ENCODE data around the gene EIF2S3B. TPM values are rescaled to one million over a fixed set of nuclear protein-coding genes. Genes with fewer than 3 reads are reported as not detected.

The EIF2S3B gene
- polyA plus RNA-seq, 1 of the 3 experiments (the other 2 are of a cell fraction), result 0.07 TPM

- no peak for TF ChIP-seq NRF1 (IDR thresholded peaks at IDR 0.05; ENCODE audit: low read depth, low read length)
- TF ChIP-seq USF1 (IDR thresholded peaks at IDR 0.05; ENCODE audit: borderline replicate concordance, low read depth), result no peak
- no peak for TF ChIP-seq GABPA (IDR thresholded peaks at IDR 0.05; ENCODE audit: low read depth)
- no peak for TF ChIP-seq ELF1 (IDR thresholded peaks at IDR 0.05)
- no peak for TF ChIP-seq YY1 (IDR thresholded peaks at IDR 0.05; ENCODE audit: low read depth)
- TF ChIP-seq ZBTB33 (IDR thresholded peaks at IDR 0.05; ENCODE audit: borderline replicate concordance, low read depth), result no peak
- TF ChIP-seq GATA2 (CRISPR knock-in tag; IDR thresholded peaks at IDR 0.05), result no peak
These were observed 51.6 kb downstream of the EIF2S3B start (continued) for GRCh38 chr12:10557329-10557728.

DNA sequence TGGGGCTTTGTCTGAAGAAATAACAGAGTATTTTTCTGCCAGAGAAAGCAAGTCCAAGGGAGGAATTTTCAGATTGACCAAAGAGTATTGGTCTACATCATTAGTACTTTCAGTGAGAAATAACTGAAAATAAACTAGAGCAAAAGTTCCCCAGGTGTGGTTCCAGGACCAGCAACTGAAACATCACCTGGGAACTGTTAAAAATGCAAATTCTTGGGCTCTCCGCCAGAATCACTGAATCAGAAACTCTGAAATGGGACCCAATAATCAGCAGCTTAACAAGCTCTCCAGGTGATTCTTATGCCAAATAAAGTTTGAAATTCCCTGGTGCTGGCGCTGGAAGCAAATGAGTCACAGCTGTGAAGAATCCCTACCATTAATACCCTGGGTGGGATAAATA is 52.1 kb downstream of the EIF2S3B start:
- Histone ChIP-seq H3K4me1 (ENCODE audit: control insufficient read depth in 1 of 2, insufficient read depth in 2 of 2, low read depth in 1 of 2, low read length in 1 of 2) (no peaks in the 10 kb centered on the region), H3K9me2 (no peaks in the 10 kb centered on the region), H3K27ac (ENCODE audit: low read depth in 2 of 2, low read length in 1 of 2) (no peak overlapping the region), H3K36me3 (replicated peaks in 1 of 2; ENCODE audit: control insufficient read depth in 1 of 2, insufficient read depth in 2 of 2, low read length in 1 of 2) (no peaks in the 10 kb centered on the region), H3K4me3 (ENCODE audit: low read depth in 2 of 2, low read length in 1 of 2) (no peak overlapping the region), H3K27me3 (ENCODE audit: insufficient read depth) (peaks cover 18% of the 10 kb centered on the region; the same call in 1 of the 2 replicates), H3K9me3 (no peaks in the 10 kb centered on the region), H3K4me2 (no peak overlapping the region), H3F3A (replicated peaks; ENCODE audit: insufficient read depth) (no peaks in the 10 kb centered on the region), H3K79me2 (ENCODE audit: insufficient read depth) (no peaks in the 10 kb centered on the region), H4K20me1 (ENCODE audit: insufficient read depth) (no peaks in the 10 kb centered on the region), H3K9ac (no peak overlapping the region), H2AFZ (ENCODE audit: low read depth) (no peak overlapping the region)
- WGBS (ENCODE audit: low lambda C conversion rate), result 17% methylated on average over 2 of the region's 2 CpGs
- DNase-seq, result no peak
- ChIA-PET POLR2A (no interaction called here), CTCF (interaction anchor here (2.3 kb wide), 1 partner anchor 322 kb away, joined by 12 read pairs; no protein-coding TSS in a partner anchor)
- TF ChIP-seq TAF1 (IDR thresholded peaks at IDR 0.05; ENCODE audit: borderline replicate concordance, low read depth, low read length), result no peak
- no peak for TF ChIP-seq NFIC (IDR thresholded peaks at IDR 0.05; ENCODE audit: borderline replicate concordance)
- no peak for TF ChIP-seq CTCF (IDR thresholded peaks at IDR 0.05)
- TF ChIP-seq SIN3A (IDR thresholded peaks at IDR 0.05; ENCODE audit: borderline replicate concordance, low read depth, low read length), result no peak
- TF ChIP-seq FOSL2 (IDR thresholded peaks at IDR 0.05; ENCODE audit: borderline replicate concordance, low read depth), result no peak
- no peak for TF ChIP-seq RAD21 (IDR thresholded peaks at IDR 0.05; ENCODE audit: low read length)
- no peak for TF ChIP-seq CHD2 (IDR thresholded peaks at IDR 0.05; ENCODE audit: low read length, partially characterized antibody)
- no peak for TF ChIP-seq NRF1 (IDR thresholded peaks at IDR 0.05; ENCODE audit: low read depth, low read length)
- TF ChIP-seq YY1 (IDR thresholded peaks at IDR 0.05; ENCODE audit: low read depth), result no peak
- no peak for TF ChIP-seq RXRA (IDR thresholded peaks at IDR 0.05; ENCODE audit: borderline replicate concordance, low read depth)
- TF ChIP-seq SMC3 (IDR thresholded peaks at IDR 0.05; ENCODE audit: low read depth, low read length), result no peak

Small RNAs within 50 kb of the gene (small RNA-seq; reads per million reads assigned to genes)
- 0 reads per million in 7 experiments for gene SLC25A39P2

Other genes starting within 250 kb of the EIF2S3B start
- gene KLRD1, start 198.0 kb upstream of the EIF2S3B start, polyA plus RNA-seq (2012; rRNA removed), result not detected in 2 replicates
- gene KLRK1, start 115.8 kb upstream of the EIF2S3B start, polyA plus RNA-seq (2012; rRNA removed), result not detected in 2 replicates
- not detected in 2 replicates for gene KLRC4, start 96.1 kb upstream of the EIF2S3B start, polyA plus RNA-seq (2012; rRNA removed)
- gene KLRC3, start 85.3 kb upstream of the EIF2S3B start, polyA plus RNA-seq (2012; rRNA removed), result not detected in 2 replicates
- gene KLRC2, start 69.9 kb upstream of the EIF2S3B start, polyA plus RNA-seq (2012; rRNA removed), result not detected in 2 replicates
- not detected in 2 replicates for gene KLRC1, start 52.5 kb upstream of the EIF2S3B start, polyA plus RNA-seq (2012; rRNA removed)
- gene MAGOHB, start 107.7 kb downstream of the EIF2S3B start, polyA plus RNA-seq (2012; rRNA removed), result 13.5 and 15.7 TPM in 2 replicates
- not detected in 2 replicates for gene STYK1, start 168.2 kb downstream of the EIF2S3B start, polyA plus RNA-seq (2012; rRNA removed)
- 12.2 and 22.4 TPM in 2 replicates for gene YBX3, start 217.4 kb downstream of the EIF2S3B start, polyA plus RNA-seq (2012; rRNA removed)

Measured in SK-N-SH (cell line).